ENCODE results near the gene SLC1A3.
"Not testable (repeated sequence)": the region's sequence is repeated elsewhere in the genome, so short reads cannot be mapped to it uniquely, and the experiment has no call there.

Gene SLC1A3

DNA sequence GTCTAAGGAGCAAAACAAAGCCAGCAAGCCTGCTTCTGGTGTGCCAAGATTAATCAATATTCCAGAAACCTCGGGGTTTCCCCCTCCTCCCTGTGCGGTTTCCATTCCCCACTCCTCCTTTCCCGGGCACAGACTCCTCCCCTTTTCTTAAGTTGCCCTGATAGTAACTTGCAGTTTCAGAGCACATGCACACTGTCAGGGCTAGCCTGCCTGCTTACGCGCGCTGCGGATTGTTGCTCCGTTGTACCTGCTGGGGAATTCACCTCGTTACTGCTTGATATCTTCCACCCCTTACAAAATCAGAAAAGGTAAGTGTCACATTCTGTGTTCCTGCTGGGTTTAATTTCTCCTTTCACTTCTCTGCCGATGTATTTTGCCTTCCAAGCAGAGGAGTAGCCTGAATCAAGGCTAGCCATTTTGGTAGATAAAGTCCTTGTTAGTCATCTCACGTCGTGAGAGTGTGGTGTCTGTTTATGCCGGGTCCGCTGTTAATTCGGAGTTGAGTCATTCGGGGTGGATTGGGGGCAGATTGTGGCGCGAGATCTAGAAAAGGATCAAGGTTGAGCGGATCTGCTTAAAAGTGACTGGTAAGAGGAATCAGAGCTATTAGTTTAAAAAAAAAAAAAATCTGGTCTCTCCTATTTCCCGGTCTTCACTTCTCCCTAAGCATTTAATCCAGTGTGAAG, at the start of gene SLC1A3:
Gene SLC1A3, plus strand, starts transcription at position 179 of the 686 bp plus-strand sequence. CDS start 1,818 bp downstream, outside the sequence.
- peak; percentile 76 to 83 for ATAC-seq

DNA sequence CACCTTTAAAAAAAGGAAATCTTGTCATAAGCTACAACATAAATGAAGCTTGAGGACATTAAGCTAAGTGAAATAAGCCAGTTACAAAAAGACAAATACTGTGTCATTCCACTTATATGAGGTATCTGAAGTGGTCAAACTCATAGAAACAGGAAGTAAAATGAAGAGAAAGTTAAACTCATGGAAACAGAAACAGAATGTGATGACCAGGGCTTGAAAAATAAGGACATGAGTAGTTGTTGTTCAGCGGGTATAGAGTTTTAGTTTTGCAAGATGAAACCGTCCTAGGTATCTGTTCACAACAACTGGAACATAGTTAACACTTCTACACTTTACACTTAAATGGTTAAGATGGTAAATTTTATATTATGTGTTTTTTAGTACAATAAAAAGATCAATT, 47.8 kb upstream of the SLC1A3 start:
- ATAC-seq = no peak

DNA sequence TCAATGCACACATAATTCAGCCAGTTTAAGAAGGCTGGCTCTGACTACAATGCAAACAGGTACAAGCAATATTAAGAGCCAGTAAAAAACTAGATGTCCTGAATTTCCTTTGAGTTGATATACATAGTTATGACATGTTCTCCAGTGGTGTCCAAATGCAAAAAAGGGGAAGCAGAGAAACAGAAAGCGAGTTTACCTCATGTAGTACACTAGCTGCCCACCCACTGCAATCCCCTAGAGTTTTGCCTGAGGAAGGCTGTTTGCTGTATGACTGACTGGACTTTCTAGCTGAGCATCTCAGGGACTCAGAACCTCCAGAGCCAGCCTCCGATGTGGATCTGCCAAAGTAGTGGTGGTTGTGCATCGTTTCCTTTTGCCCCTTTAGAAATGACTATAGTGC, 44.8 kb upstream of the SLC1A3 start:
- ATAC-seq = no peak

DNA sequence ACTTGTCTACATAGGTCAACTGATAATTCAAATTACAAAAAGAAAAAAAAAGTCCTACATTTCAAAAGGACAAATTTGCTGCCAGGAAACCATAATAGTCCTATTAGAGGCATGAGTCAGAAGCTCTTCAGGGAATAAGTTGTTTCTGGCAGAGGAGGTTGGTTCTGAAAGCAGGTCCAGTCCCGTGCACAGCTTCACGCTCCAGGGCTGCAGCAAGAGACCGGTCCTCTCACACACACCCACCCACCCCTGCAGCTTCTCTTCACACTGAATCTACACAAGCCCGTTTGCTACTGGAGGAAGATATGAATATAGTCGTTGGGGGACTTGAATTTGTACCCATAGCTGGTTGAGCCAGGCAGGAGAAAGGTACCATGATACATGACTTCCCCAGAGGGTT, 36.9 kb upstream of the SLC1A3 start:
- ATAC-seq = no peak

DNA sequence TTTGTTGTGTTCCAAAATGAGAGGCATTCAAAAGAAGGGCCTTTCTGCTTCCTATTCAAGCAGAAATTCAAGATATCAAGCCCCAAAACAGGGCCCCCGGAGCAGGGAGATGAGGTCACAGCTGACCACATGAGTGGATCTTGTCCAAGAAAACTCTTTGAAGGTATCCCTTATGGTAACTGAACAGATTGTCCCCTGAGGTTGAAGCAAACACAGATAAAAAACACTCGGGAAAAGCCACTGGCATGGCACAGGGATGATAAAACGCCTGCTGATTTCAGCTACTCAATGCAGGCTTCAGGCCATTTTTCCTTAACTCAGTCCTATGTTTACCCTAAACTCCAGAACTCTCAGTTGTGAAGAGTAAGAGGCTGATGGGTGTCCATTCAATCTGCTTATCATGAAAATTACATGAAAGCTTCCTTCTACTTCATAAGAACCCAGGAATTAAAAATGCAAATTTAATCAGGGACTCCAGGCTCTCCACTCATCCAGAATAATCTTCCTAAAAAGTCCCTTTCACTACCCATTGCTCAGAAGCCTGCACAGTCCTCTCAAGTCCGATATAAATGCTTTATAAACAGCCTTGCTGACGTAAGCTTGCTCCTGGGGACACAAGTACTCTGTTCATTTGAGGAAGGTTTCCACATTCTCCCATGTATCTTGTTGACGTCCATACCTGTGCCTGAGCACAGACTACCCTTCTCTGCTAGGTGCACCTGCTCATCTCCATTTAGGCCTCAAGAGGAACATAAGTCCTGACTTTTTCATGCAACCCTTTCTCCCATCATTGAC, 35.9 kb upstream of the SLC1A3 start:
- ATAC-seq = no peak

DNA sequence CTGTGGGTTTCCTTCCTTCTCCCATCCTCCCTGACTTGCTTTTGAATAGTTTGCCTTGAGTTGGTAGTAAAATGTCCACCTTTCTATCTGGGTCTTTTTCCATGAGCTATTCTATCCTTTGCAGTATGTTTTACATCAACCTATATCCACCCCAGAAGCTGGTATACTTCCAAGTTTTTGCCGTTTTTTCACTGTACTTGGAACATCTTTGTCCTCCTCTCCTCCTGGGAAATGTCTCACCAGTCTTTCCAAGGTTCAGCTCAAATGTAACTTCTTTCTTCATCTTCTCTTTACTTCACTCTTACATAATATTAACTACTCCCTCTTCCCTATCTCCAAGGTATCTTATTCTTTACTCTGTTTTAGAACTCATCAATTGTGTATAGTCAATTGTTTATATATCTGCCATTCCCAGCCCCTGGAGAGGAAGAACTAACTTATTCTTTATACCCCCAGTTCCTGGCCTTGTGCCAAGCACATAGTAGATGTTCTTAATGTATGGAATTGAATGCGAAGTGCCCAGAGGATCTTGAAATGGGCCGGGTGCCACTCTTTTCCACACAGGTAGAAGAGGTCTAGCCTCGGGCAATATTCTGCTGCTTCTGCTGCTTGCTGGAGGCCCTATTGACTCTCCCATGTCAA, 34.9 kb upstream of the SLC1A3 start:
- ATAC-seq = no peak

DNA sequence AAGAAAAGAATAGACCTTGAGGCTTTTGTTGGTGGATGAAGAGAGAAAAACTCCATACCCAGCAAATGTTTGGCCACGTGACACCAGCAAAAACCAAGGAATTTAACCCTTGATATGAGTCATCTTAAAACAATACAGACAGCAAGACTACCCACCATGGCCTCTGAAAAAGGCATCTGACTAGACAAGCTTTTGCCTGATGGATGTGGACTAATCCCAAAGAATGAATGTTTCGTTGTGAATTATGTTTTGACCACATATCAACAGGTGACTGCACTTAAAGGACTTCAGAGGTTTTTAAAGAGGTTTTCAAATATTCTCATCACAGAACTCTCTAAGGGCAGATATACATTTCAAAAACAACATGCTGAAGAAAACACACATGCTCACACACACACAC, 33.0 kb upstream of the SLC1A3 start:
- no peak for ATAC-seq

DNA sequence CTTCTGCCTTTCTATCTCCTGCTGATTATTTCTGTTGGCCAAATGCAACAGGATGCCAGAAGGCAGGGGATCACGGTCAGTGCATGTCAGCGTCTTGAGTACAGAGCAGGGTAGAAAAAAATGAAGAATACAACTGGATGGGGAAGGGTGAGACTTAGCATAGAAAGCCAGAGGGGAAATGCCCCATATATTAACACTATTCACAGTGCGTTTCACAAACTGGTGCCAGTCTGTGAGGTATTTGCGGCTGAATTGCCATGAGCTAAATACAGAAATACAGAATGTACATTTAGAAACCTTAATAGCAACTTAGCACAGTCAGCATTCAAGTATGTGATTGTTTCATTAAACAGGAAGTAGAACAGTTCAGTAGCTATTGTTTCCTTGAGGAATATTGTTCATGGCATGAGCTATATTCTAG, 31.0 kb upstream of the SLC1A3 start:
- no peak for ATAC-seq

DNA sequence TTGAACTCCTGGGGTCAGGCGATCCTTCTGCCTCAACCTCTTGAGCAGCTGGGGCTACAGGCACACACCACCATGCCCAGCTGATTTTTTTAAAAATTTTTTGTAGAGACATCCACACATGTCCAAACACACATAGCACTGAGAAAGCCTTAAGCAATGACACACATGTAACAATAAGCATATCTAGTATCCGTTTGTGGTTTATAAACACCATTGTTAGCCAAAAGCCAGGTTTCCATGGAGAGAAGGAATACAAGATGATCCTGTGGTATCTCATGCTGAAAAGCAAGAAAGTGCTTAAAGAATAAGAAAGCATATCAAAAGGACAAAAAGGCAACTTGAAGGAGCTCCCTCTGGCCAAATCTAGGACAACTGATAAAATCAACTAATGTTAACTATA, 29.7 kb upstream of the SLC1A3 start:
- no peak for ATAC-seq

DNA sequence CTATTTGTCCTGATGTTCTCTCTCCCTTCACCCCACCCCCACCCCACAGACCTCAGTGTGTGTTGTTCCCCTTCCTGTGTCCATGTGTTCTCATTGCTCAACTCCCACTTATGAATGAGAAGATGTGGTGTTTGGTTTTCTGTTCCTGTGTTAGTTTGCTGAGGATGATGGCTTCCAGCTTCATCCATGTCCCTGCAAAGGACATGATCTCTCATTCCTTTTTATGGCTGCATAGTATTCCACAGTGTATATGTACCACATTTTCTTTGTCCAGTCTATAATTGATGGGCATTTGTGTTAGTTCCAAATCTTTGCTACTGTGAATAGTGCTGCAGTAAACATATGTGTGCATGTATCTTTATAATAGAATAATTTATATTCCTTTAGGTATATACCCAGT, 26.5 kb upstream of the SLC1A3 start:
- ATAC-seq = not testable (repeated sequence)

DNA sequence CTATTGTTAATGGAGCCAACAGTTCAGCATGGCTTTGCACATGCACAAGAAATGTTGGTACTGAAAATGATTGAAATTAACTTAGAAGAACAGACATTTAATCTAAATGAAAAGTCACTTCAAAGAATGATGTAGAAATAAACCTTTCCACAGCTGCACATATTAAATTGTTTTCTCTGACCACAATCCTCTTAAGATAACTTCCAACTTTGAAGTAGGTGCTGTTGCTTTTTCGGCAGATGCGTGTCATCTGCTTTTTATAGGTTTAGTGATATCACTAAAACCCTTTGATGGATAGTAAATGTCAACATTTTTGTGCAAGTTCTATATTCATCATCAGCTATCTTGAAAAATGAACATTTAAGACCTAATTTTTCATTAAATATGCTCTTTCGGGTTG, 25.3 kb upstream of the SLC1A3 start:
- ATAC-seq = no peak

DNA sequence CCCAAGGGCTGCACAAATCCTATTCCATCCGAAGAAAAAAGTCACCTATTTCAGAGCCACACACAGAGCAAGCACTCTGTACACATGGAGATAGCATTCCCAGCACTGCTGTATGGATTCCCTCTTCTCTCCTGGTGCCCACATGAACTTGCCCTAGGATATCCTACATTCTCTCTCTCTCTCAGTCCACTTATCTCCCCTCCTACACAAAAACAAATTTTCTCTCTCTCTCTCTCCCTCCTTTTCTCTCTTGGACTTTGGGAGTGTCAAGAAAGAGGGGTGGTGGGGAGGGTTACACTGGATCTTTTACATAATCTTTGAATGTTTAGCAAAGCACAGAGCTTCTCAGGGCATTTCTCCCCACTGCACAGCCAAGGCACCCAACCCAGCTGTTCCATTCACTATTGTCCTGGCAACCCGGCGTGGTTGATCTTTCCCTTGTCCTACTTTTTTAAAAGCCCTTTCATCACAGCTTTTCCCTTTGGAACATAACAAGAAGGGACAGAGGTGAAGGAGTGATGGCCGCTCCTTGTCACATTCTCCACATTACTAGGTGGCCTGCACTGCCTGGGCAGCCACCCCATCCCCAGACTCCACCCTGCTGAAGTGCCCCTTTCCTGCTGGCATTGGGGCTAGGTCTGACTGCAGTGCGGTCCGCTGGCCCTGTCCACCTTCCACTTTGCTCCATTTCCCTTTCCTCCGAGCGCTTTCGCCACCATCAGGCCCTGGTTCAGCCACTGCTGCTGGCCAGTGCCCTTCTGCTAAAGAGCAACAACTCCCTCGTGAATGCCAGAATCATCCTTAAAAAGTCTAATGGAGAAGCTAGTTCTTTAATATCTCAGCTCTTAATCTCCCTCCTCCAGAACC, 22.2 kb upstream of the SLC1A3 start:
- ATAC-seq = no peak

DNA sequence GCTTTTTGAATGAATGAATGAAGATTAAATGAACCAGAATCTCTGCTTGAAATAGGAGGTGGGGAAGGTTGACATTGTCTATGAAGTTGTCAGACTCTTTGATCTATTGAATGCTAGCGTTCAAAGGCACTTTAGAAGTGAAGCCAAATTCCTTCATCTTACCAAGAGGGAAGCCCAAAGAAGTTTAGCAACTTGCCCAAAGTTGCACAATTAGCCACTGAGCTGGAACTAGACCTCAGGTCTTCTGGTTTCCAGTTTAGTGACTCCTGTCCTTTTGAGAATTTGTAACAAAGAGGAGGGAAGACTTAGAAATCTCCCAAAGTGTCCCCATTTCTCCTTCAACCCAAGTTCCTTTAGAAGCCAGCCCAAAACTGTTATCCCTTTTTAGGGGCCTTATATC, 20.7 kb upstream of the SLC1A3 start:
- no peak for ATAC-seq

DNA sequence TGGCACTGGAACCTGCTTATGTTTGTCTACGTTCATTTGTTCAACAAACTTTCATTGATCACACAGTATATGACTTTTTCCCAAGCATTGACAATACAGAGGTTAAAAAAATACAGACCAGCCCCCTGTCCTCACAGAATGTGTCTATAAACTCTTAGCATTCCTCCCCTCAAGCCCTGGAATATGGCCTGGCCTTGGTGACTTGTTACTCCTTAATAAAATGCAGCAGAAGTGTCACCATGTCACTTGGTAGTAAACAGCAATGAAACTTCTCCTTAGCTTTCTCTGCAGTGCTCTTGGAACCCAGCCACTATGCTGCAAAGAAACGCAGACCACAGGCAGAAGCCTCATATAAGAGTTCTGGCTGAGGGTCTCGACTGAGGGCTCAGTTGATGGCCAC, 19.1 kb upstream of the SLC1A3 start:
- no peak for ATAC-seq

DNA sequence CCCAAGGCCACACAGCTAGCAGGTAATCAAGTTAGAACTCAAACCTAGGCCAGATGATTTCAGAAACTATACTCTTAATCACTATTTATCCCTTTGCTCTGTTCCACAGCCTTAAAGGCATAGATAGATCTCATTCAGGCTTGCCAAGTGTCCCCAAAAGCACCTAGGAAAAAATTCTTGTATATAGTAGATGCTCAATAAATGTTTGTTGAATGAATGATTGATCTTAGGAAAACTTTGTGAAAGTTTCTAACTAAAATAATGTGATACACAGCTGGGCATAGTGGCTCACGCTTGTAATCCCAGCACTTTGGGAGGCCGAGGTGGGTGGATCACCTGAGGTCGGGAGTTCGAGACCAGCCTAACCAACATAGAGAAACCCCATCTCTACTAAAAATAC, 16.7 kb upstream of the SLC1A3 start:
- ATAC-seq = not testable (repeated sequence)

DNA sequence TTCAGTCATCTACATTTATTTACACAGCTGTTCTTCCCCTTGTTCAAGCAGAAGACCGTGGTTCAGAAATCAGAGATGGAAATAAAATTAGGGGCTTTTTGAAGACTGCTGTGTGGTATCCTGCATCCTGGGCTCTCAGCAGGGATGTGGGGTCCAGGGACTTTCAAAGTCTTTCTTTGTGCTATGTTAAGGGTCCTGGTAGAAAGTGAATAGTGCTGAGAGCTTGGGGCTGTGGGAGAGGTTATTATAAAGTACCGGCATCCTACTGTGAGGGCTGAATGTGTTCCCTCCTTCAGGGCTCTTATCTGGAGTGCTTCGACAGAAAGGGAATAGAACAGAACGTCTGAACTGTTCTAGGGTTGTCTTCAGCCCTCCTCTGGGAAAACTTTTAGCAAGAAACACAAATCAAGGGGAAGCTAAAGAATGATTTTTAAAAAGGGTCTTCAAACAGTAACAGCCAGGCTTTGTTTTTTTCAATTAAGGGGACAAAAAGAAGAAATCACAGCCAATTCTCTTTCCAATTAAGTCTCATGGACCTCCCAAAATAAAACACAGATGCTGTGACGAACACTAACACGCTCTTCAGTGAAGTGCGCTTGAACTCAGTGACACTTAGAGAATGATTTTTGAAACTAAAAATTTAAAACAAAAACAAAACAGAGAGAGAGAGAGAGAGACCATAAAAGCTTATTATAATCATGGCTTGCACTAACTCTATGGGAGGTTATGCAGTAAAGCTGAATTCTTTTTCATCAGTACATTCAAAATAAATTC, 15.7 kb upstream of the SLC1A3 start:
- no peak for ATAC-seq

DNA sequence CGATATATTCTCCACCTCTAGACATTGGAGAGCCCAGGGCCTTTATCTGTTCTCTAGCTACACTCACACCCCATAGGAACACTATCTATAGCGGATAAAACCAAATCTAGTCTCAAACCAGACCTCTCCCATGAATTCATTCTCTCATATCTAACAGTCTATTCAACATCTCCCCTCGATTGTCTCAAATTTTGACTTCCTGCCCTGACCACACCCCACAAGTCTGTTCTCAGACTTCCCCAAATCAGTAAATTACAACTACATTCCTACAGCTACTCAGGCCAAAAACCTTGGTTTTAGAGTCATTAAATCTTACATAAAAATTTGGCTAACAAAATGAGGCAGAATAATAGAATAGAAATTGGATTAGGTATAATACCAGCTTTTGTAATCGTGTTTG, 12.5 kb upstream of the SLC1A3 start:
- no peak for ATAC-seq

DNA sequence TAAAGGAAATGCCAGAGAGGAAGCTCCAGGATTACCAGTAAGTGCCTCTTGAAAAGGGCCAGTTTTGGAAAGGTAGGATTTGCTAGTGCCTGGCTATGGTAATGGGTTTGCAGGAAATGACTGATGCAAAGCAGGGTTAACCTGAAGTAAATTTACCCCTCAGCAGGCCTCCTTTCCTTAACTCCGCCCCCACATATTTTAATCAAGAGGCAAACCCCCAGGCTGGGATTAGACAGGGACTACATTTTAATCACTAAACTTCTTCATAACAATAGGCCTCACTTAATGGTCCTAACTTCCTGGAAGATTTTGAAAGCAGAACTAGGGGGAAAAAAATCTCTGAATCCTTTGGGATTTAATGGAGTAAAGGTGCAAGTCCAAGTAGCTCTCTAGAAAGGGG, 10.2 kb upstream of the SLC1A3 start:
- no peak for ATAC-seq

DNA sequence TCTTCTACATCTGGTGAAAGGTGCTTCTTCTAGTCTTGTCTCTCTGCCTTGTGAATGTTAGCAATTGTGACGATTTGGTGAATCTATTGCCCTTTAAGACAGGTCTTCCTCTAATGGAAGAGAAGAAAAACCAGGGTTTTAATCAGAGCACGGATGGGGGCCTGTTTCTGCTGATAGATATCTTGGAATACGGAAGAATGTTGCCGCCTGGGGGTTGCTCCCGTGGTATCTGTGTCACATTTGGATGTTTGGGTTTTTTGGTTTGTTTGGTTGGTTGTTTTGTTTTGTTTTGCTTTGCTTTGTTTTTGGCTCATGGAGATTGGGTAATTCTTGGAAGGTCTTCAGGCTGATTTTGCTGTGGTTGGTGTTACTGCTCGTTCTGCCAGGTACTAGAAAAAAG, 9.7 kb upstream of the SLC1A3 start:
- ATAC-seq = no peak

DNA sequence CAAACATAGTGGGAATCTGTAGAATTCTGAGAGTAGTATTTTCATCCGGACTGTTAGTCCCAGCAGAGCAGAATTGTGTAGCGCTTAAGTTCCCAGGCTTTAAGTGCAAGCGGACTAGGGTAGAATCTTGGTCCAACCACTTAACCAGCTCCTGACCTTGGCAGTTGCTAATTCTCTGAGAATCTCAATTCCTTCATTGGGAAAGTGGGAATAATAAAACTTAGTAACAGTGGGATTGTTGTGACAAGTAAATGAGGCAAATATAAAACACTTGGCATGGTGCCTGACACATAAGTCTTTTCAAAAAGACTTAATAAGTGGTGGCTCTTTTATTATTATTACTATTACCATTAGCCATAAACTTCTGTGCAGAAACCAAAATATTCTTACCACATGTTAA, 8.4 kb upstream of the SLC1A3 start:
- ATAC-seq = no peak

DNA sequence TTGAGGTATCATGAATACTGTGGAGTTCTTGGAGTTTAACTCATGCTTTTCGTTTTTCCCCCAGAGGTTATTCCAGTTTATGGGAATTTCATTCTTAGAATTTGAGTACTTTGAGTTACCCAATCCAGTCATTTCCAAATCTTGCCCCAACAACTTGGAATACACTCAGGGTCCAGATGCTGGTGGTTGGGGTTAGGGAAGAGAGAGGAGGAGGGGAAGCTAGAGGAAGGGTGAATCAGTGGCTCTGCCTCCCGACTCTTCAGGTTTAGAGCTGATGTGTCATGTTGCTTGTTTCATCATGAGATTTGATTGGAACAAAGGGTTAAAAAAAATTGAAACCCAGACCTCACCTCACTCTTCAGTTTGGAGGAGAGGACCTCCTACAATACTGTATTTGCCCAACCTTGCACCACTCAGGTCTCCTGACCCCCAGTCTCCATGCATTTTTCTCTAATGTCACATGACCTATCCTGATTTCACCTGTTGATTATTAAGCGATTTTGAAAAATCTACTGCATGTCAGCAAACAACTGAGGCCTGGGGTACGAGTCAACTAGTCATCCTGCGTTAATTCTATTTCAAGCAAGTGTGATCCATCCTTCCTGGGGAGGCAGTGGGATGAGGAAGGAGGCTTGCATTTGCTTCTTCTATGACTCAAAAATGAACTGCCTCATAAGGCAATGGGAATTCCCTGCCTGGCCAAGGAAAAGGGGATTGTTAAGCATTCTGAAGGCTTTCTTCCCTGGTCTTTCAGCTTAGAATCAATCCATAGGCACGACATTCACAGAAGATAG, 6.2 kb upstream of the SLC1A3 start:
- ATAC-seq = no peak
